GM12878 (cell line): ENCODE results near the gene OPRM1.

Source experiments
- BMI1 ChIP-seq: fragments of 450-650 bp; IDR thresholded peaks from 2 replicates; pipeline ENCODE4 v1.6.1; 2016; ENCODE audit warnings: mild to moderate bottlenecking, moderate library complexity, borderline replicate concordance
- BRCA1 ChIP-seq: IDR thresholded peaks from 2 replicates; pipeline ENCODE4 v1.6.1; 2011; ENCODE audit warnings: low read depth, low read length, improper control_type of control experiment
- CEBPB ChIP-seq, 2 experiments: fragments of 150-350 bp in 1 of 2; IDR thresholded peaks; 2 replicates each; pipeline ENCODE4 v1.6.1; 2012 to 2014; ENCODE audit warnings: low read depth in 2 of 2, low read length in 2 of 2, borderline replicate concordance in 1 of 2, inconsistent platforms in 1 of 2
- CTCF ChIP-seq, 3 experiments: IDR thresholded peaks in 2 of 3; conservative IDR thresholded peaks in 1 of 3; 2 replicates each; pipeline ENCODE4 v1.5.1; 2011; ENCODE audit warnings: low read depth in 3 of 3, low read length in 3 of 3, mild to moderate bottlenecking in 3 of 3, control low read depth in 2 of 3, moderate library complexity in 2 of 3, inconsistent platforms in 1 of 3, mixed read lengths in 1 of 3; ENCODE audit not compliant: control insufficient read depth in 2 of 3, insufficient read depth in 1 of 3; ENCODE audit errors: extremely low read depth in 1 of 3
- EGR1 ChIP-seq, 2 experiments: IDR thresholded peaks; 1 replicate in 1 of 2; 2 replicates in 1 of 2; pipeline ENCODE4 v1.6.1; 2011 to 2012; ENCODE audit warnings: low read depth in 2 of 2, low read length in 2 of 2, borderline replicate concordance in 1 of 2, mild to moderate bottlenecking in 1 of 2, moderate library complexity in 1 of 2
- TBL1XR1 ChIP-seq: IDR thresholded peaks from 2 replicates; pipeline ENCODE4 v1.6.1; 2012; ENCODE audit warnings: low read depth, low read length, improper control_type of control experiment
- ZBTB33 ChIP-seq: fragments of 450-650 bp; IDR thresholded peaks from 2 replicates; pipeline ENCODE4 v1.6.1; 2017; ENCODE audit warnings: mild to moderate bottlenecking
- ZNF24 ChIP-seq: fragments of 450-650 bp; IDR thresholded peaks from 2 replicates; pipeline ENCODE4 v1.6.1; 2017; ENCODE audit warnings: antibody characterized with exemption, mild to moderate bottlenecking

- no peak for TF ChIP-seq BMI1
- no peak for TF ChIP-seq EGR1 (IDR thresholded peaks at IDR 0.05; ENCODE audit: borderline replicate concordance in 1 of 2, low read depth in 2 of 2, low read length in 2 of 2)
- TF ChIP-seq BRCA1: no peak
- no peak for TF ChIP-seq ZBTB33
- no peak for TF ChIP-seq CTCF (IDR thresholded peaks at IDR 0.05 in 2 of 3, conservative IDR thresholded peaks at IDR 0.05 in 1 of 3; ENCODE audit: control insufficient read depth in 2 of 3, extremely low read depth in 1 of 3, insufficient read depth in 1 of 3, low read depth in 3 of 3, low read length in 3 of 3)
- no peak for TF ChIP-seq CEBPB (IDR thresholded peaks at IDR 0.05; ENCODE audit: borderline replicate concordance in 1 of 2, low read depth in 2 of 2, low read length in 2 of 2)
- TF ChIP-seq TBL1XR1: no peak
- TF ChIP-seq ZNF24: no peak
Measured at GRCh38 chr6:154202958-154203357, 163.9 kb downstream of the OPRM1 start.
